ENCODE data around the gene AATK. TPM values are rescaled to one million over a fixed set of nuclear protein-coding genes. Genes with fewer than 3 reads are reported as not detected.

Gene AATK, protein sequence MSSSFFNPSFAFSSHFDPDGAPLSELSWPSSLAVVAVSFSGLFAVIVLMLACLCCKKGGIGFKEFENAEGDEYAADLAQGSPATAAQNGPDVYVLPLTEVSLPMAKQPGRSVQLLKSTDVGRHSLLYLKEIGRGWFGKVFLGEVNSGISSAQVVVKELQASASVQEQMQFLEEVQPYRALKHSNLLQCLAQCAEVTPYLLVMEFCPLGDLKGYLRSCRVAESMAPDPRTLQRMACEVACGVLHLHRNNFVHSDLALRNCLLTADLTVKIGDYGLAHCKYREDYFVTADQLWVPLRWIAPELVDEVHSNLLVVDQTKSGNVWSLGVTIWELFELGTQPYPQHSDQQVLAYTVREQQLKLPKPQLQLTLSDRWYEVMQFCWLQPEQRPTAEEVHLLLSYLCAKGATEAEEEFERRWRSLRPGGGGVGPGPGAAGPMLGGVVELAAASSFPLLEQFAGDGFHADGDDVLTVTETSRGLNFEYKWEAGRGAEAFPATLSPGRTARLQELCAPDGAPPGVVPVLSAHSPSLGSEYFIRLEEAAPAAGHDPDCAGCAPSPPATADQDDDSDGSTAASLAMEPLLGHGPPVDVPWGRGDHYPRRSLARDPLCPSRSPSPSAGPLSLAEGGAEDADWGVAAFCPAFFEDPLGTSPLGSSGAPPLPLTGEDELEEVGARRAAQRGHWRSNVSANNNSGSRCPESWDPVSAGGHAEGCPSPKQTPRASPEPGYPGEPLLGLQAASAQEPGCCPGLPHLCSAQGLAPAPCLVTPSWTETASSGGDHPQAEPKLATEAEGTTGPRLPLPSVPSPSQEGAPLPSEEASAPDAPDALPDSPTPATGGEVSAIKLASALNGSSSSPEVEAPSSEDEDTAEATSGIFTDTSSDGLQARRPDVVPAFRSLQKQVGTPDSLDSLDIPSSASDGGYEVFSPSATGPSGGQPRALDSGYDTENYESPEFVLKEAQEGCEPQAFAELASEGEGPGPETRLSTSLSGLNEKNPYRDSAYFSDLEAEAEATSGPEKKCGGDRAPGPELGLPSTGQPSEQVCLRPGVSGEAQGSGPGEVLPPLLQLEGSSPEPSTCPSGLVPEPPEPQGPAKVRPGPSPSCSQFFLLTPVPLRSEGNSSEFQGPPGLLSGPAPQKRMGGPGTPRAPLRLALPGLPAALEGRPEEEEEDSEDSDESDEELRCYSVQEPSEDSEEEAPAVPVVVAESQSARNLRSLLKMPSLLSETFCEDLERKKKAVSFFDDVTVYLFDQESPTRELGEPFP (N-terminal part only)
- total RNA-seq: 0.89 TPM in 1 of 2 replicates, not detected in the other

DNA sequence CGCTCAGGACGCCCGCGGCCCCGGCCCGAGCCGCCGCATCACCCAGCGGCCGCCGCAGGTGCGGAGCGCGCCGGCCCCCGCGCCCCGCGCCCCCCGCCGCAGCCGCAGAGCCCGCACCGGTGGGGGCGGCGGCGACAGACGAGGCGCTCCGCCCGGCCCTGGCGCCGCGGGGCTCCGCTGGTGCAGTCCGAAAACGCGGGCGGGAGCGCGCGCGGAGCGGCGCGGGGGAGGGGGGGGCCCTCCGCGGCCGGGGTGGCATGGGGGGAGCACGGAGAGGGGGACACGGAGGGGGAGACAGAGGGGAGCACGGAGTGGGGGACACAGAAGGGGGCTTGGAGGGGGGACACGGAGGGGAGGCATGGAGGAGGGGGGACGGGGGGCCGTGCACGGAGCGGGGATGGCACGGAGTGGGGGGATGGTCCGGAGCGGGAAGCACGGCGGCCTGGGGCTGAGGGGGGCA is at the start of gene AATK:
AATK (minus strand) TSS at position 189 of the 460 bp plus-strand sequence. CDS start 229 bp downstream, outside the sequence.

DNA sequence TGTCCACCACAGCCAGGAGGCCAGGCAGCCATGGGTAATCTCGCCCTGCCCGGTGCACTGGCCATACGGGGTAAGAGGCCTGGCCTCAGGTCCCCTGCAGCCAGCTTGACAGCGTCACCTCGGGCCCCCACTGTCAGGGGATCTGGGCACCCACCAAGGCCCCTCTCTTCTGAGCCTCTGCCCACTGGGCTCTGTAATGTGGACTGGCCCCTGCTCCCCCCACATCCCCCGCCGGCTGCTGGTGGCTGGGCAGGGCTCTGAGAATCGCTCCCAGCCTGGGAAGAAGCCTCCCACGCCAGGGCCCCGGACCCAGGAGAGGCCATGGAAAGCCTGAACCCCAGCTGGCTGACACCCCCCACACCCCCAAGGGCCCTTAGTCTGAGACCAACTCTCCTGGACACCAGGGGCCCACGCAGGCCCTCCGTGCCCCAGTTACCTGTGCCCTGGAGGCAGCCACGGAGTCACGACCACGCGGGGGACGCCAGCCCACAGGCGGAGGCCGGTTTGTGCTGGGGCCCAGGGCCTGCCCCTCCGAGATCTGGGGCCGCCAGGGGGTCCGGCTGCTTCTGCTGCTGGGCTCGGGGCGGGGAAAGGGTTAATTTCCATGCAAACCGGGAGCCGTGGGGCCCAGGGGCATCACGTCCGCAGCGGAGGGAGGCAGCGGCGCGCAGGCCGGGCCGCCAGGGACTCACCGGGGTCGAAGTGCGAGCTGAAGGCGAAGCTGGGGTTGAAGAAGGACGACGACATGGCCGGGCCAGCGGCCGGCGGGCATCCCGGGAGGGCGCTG is 582 bp downstream of the AATK start, which contains the start of gene PVALEF:
PVALEF (plus strand) TSS at position 262 of the 787 bp plus-strand sequence. CDS start 15,720 bp downstream, outside the sequence.

Other genes with a start within 250 kb of the AATK start
- gene CHMP6, start 174.4 kb downstream of the AATK start, total RNA-seq: 30.0 and 33.6 TPM in 2 replicates
- gene BAIAP2, start 131.1 kb downstream of the AATK start, total RNA-seq: 60.3 and 90.3 TPM in 2 replicates
- not detected in 2 replicates for gene PVALEF, start 714 bp downstream of the AATK start, total RNA-seq
- gene CEP131, start 56.7 kb upstream of the AATK start, total RNA-seq: 14.5 and 17.8 TPM in 2 replicates
- gene TEPSIN, start 72.8 kb upstream of the AATK start, total RNA-seq: 18.6 and 27.9 TPM in 2 replicates
- gene NDUFAF8, start 73.1 kb upstream of the AATK start, total RNA-seq: 51.5 and 56.2 TPM in 2 replicates
- 84.4 and 109 TPM in 2 replicates for gene SLC38A10, start 129.1 kb upstream of the AATK start, total RNA-seq
- 6.8 and 18.3 TPM in 2 replicates for gene BAHCC1, start 229.2 kb upstream of the AATK start, total RNA-seq

Data from mesangial cell (primary cell).